OCI-LY3 (cell line): ENCODE results near the gene UBXN6.

Experiments used
- H2AFZ ChIP-seq: fragments of 200-600, 300-600 bp; shearing (Covaris generic); 2 replicates; pipeline ENCODE4 v1.6.0; 2014; ENCODE audit warnings: antibody characterized with exemption, low read depth, low read length
- H3K27ac ChIP-seq: fragments of 200-600, 300-600 bp; sonication (generic); 2 replicates; pipeline ENCODE4 v1.5.1; 2014; ENCODE audit warnings: mild to moderate bottlenecking, low read length, moderate library complexity, mixed read lengths
- H3K27me3 ChIP-seq: fragments of 200-600, 300-600 bp; sonication (generic); 2 replicates; pipeline ENCODE4 v1.6.1; 2014; ENCODE audit warnings: low read depth, low read length, mixed read lengths
- H3K36me3 ChIP-seq: fragments of 200-600, 300-600 bp; sonication (generic); replicated peaks from 2 replicates; pipeline ENCODE3; 2014; ENCODE audit warnings: low read depth, low read length, mixed read lengths
- H3K4me1 ChIP-seq: fragments of 300-600, 200-600 bp; sonication (generic); 2 replicates; pipeline ENCODE4 v1.6.1; 2014; ENCODE audit warnings: low read length, mixed read lengths
- H3K4me2 ChIP-seq: fragments of 200-600, 300-600 bp; sonication (generic); 2 replicates; pipeline ENCODE4 v1.6.1; 2014; ENCODE audit warnings: low read length, mixed read lengths
- H3K4me3 ChIP-seq: fragments of 300-600, 200-600 bp; sonication (generic); 2 replicates; pipeline ENCODE4 v1.5.1; 2014; ENCODE audit warnings: antibody characterized with exemption, mild to moderate bottlenecking, low read length, moderate library complexity
- H3K79me2 ChIP-seq: fragments of 300-600, 200-600 bp; shearing (Covaris generic); 2 replicates; pipeline ENCODE4 v1.6.1; 2014; ENCODE audit warnings: mild to moderate bottlenecking, low read length, mixed read lengths
- H3K9ac ChIP-seq: fragments of 300-600, 200-600 bp; shearing (Covaris generic); 2 replicates; pipeline ENCODE4 v1.6.0; 2014; ENCODE audit warnings: mild to moderate bottlenecking, low read length, moderate library complexity
- H3K9me3 ChIP-seq: fragments of 200-600, 300-600 bp; shearing (Covaris generic); 2 replicates; pipeline ENCODE4 v1.6.1; 2014; ENCODE audit warnings: low read length, mixed read lengths; ENCODE audit not compliant: insufficient read depth
- H4K20me1 ChIP-seq: fragments of 200-600, 300-600 bp; sonication (generic); 2 replicates; pipeline ENCODE4 v1.6.1; 2016; ENCODE audit warnings: low read length, mixed read lengths; ENCODE audit not compliant: insufficient read depth
- CTCF ChIP-seq: fragments of 200-600, 300-600 bp; sonication (generic); IDR thresholded peaks from 2 replicates; pipeline ENCODE4 v1.5.1; 2014; ENCODE audit warnings: antibody characterized with exemption, low read length, low read depth
- EZH2phosphoT487 ChIP-seq: fragments of 200-600 bp; shearing (Covaris generic); IDR thresholded peaks from 2 replicates; pipeline ENCODE4 v1.6.1; 2018; ENCODE audit warnings: antibody characterized with exemption, mixed run types, low read depth

UBXN6 gene

DNA sequence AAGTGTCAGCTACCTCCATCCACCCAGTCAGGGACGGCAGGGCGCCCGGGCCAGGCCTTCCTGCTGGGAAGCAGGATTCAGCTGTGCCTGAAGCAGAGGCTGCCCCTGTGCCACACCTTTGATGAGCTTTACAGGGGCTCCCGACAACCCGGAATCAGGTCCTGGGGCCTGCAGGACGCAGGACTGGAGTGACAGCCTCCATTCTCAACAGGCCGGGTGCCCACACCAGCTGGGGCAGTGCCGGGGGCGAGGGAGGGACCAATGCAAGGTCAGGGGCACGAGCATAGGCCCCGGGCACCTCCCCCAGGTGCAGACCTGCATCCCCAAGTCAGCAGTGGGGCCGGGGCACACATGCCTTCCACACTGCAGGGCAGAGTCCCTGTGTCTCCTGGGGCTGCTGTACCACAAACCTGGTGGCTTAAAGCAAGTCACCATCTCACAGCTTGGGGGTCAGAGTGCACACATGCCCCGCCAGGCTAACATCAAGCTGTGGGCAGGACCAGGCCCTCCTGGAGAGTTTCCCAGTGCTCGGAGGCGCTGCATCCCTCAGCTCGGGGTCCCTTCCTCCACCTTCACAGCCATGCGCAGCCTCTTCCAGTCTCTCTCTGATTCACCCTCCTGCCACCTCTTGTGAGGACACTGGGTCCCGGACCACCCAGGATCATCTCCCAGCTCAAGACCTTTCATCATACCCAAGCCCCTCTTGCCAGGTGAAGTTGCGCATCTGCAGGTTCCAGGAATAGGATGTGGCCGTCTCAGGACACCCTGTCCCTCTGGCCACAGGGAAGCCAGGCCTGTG lies 13.4 kb downstream of the UBXN6 start:
- TF ChIP-seq CTCF, result no peak
- TF ChIP-seq EZH2phosphoT487, result no peak
- H3K4me1 ChIP-seq, result no peaks in the 10 kb centered on the region
- H2AFZ ChIP-seq, result no peak overlapping the region
- H3K9ac ChIP-seq, result no peak overlapping the region
- H3K27me3 ChIP-seq, result no peaks in the 10 kb centered on the region
- no peak overlapping the region for H3K27ac ChIP-seq
- H4K20me1 ChIP-seq, result no peaks in the 10 kb centered on the region; the same call in 1 of the 2 replicates
- H3K9me3 ChIP-seq, result no peaks in the 10 kb centered on the region
- H3K4me2 ChIP-seq, result no peak overlapping the region
- no peak overlapping the region for H3K4me3 ChIP-seq
- peaks cover 7% of the 10 kb centered on the region; the same call in 1 of the 2 replicates for H3K79me2 ChIP-seq
- H3K36me3 ChIP-seq, result peaks cover 71% of the 10 kb centered on the region

DNA sequence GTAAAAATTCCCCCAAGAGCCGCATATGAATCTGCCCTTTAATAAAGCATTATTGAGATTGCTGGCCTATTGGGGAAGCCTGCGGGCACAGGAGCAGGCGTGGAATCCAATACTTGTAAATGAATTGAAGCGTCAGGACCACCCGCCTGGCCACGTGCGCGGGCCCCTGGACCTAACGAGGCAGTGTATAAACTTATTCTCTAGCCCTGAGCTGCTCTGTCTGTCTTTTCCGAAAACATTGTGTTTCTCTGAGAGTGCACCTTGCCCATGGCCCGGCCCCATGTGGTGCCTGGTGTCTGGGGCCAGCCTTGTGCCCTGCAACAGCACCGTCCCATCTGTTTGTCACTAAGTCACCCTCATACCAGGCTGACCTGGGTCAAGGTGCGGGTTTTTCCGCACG lies 14.4 kb downstream of the UBXN6 start:
- Histone ChIP-seq H3K9me3 (no peaks in the 10 kb centered on the region), H3K4me1 (no peaks in the 10 kb centered on the region), H3K27me3 (no peaks in the 10 kb centered on the region), H3K4me3 (no peak overlapping the region), H3K79me2 (peaks cover 9% of the 10 kb centered on the region), H4K20me1 (no peaks in the 10 kb centered on the region; the same call in 1 of the 2 replicates), H3K27ac (no peak overlapping the region), H3K4me2 (no peak overlapping the region), H2AFZ (no peak overlapping the region), H3K9ac (no peak overlapping the region), H3K36me3 (peaks cover 66% of the 10 kb centered on the region)
- no peak for TF ChIP-seq EZH2phosphoT487
- no peak for TF ChIP-seq CTCF

- TF ChIP-seq EZH2phosphoT487 (no peak), CTCF (no peak)
- no peak overlapping the region for H3K4me2 ChIP-seq
- no peak overlapping the region for H2AFZ ChIP-seq
- no peak overlapping the region for H3K9ac ChIP-seq
- H3K4me1 ChIP-seq, result no peaks in the 10 kb centered on the region
- H3K79me2 ChIP-seq, result peaks cover 10% of the 10 kb centered on the region
- peaks cover 64% of the 10 kb centered on the region for H3K36me3 ChIP-seq
- H3K4me3 ChIP-seq, result no peak overlapping the region
- H3K27ac ChIP-seq, result no peak overlapping the region
- H4K20me1 ChIP-seq, result no peaks in the 10 kb centered on the region; the same call in 1 of the 2 replicates
- no peaks in the 10 kb centered on the region for H3K27me3 ChIP-seq
- H3K9me3 ChIP-seq, result no peaks in the 10 kb centered on the region
Observed at GRCh38 chr19:4442819-4443146, 14.8 kb downstream of the UBXN6 start.

DNA sequence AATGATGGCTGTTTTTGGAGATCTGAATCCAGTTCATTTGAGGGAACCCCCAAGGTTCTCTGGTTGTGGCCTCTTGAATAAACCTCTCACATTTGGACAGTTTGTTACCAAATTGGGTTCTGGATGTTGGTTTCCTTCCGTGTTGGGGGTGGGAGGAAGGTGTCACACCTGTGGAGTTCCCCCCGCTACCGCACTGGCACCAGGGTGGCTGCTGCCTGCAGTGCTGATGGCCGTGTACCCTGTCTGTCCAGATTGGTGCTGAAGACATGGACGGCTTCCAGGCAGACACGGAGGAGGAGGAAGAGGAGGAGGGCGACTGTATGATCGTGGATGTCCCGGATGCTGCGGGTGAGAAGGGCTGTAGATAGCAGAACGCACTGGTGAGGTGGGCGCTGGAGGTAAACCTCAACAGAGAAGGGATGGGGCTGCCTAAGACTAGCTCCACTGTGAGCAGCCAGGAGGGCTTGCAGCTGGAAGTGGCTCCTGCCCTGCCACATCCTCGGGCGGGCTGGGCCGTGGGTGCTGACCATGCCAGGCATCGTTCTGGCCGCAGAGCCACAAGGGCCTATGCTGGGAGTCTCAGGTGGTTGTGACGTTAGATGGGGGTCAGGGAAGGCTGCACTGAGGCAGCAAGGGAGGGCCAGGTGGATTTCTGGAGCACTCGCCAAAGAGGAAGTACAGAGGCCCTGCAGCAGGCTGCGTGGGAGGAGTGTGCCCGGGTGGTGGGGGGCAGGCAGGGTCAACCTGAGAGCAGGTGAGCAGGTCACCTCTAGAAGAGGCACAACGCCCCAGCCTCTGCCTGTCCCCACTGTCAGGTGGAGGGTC lies 15.4 kb downstream of the UBXN6 start:
- H3K4me3 ChIP-seq, result no peak overlapping the region
- H3K9ac ChIP-seq, result no peak overlapping the region
- no peaks in the 10 kb centered on the region for H3K9me3 ChIP-seq
- H2AFZ ChIP-seq, result no peak overlapping the region
- no peaks in the 10 kb centered on the region for H3K27me3 ChIP-seq
- peaks cover 13% of the 10 kb centered on the region for H3K79me2 ChIP-seq
- no peaks in the 10 kb centered on the region; the same call in 1 of the 2 replicates for H4K20me1 ChIP-seq
- no peak for TF ChIP-seq EZH2phosphoT487
- TF ChIP-seq CTCF, result no peak
- no peak overlapping the region for H3K27ac ChIP-seq
- H3K4me1 ChIP-seq, result no peaks in the 10 kb centered on the region
- peaks cover 61% of the 10 kb centered on the region for H3K36me3 ChIP-seq
- no peak overlapping the region for H3K4me2 ChIP-seq
